ENCODE data around the gene SCP2. TPM values are rescaled to one million over a fixed set of nuclear protein-coding genes. Genes with fewer than 3 reads are reported as not detected.
A peak's percentile ranks its signal among the peaks of the same experiment; 100 is the strongest.
"Not testable (repeated sequence)": the region's sequence is repeated elsewhere in the genome, so short reads cannot be mapped to it uniquely, and the experiment has no call there.

The SCP2 gene
- total RNA-seq, 1 experiment from 2014 or later: 56.4 TPM

- TF ChIP-seq AR (CRISPR knock-in tag; IDR thresholded peaks at IDR 0.05): no peak
- no peak for TF ChIP-seq ZNF219 (CRISPR knock-in tag; IDR thresholded peaks at IDR 0.05; ENCODE audit: borderline replicate concordance)
- TF ChIP-seq ZSCAN18 (CRISPR knock-in tag; IDR thresholded peaks at IDR 0.05): no peak
- no peak for TF ChIP-seq PRRX2 (CRISPR knock-in tag; IDR thresholded peaks at IDR 0.05)
- TF ChIP-seq E2F1 (CRISPR knock-in tag; IDR thresholded peaks at IDR 0.05): no peak
- TF ChIP-seq MAX (CRISPR knock-in tag; IDR thresholded peaks at IDR 0.05): no peak
- no peak for TF ChIP-seq ZNF671 (CRISPR knock-in tag; IDR thresholded peaks at IDR 0.05)
- TF ChIP-seq SMAD4 (CRISPR knock-in tag; IDR thresholded peaks at IDR 0.05): no peak
- TF ChIP-seq NR3C1 (CRISPR knock-in tag; conservative IDR thresholded peaks at IDR 0.05; ENCODE audit: low read depth): no peak
Observed at GRCh38 chr1:52967666-52968065, 40.6 kb downstream of the SCP2 start (continued).

- H3K27ac Mint-ChIP-seq; POLR2A ChIA-PET; H3K36me3 Mint-ChIP-seq; H3K27me3 Mint-ChIP-seq (ENCODE audit: low read depth); ATAC-seq; H3K4me3 Mint-ChIP-seq; DNase-seq (ENCODE audit: low spot score); H3K9me3 Mint-ChIP-seq; H3K4me1 Mint-ChIP-seq: not testable (repeated sequence)
- CTCF ChIA-PET: interaction anchor here (0.6 kb wide), 1 partner anchor 342 kb away, joined by 4 read pairs; no protein-coding TSS in a partner anchor
Observed at GRCh38 chr1:52969234-52969633, 42.2 kb downstream of the SCP2 start.

GRCh38 chr1:52970149-52970548 is 43.1 kb downstream of the SCP2 start:
- CTCF ChIA-PET: no interaction called here
- Mint-ChIP-seq H3K27ac (peak overlapping the region; percentile 5; the same call in 1 of the 2 replicates), H3K9me3 (no peaks in the 10 kb centered on the region), H3K27me3 (ENCODE audit: low read depth) (no peaks in the 10 kb centered on the region), H3K4me1 (0 out of 2 replicates have a peak, but pooled peaks cover 4% of the 10 kb centered on the region), H3K4me3 (no peak overlapping the region), H3K36me3 (no peaks in the 10 kb centered on the region)
- DNase-seq (ENCODE audit: low spot score): peak; percentile 38
- POLR2A ChIA-PET: no interaction called here
- TF ChIP-seq ZNF121 (CRISPR knock-in tag; IDR thresholded peaks at IDR 0.05) (peak; percentile 57; the same call in 1 of the 2 replicates), FOXP4 (CRISPR knock-in tag; IDR thresholded peaks at IDR 0.05) (no peak)
- peak; percentile 99 for ATAC-seq

GRCh38 chr1:52973841-52974240 is 46.8 kb downstream of the SCP2 start:
- DNase-seq (ENCODE audit: low spot score): no peak
- CTCF ChIA-PET: no interaction called here
- Mint-ChIP-seq H3K4me3 (no peak overlapping the region), H3K36me3 (no peaks in the 10 kb centered on the region), H3K9me3 (no peaks in the 10 kb centered on the region), H3K4me1 (peaks cover 34% of the 10 kb centered on the region), H3K27me3 (ENCODE audit: low read depth) (no peaks in the 10 kb centered on the region), H3K27ac (no peak overlapping the region)
- POLR2A ChIA-PET: no interaction called here
- ATAC-seq: no peak
- TF ChIP-seq NFE2L1 (CRISPR knock-in tag; IDR thresholded peaks at IDR 0.05) (no peak), ZNF317 (CRISPR knock-in tag; IDR thresholded peaks at IDR 0.05; ENCODE audit: borderline replicate concordance, low read depth) (no peak), ZNF121 (CRISPR knock-in tag; IDR thresholded peaks at IDR 0.05) (no peak), ATF1 (CRISPR knock-in tag; IDR thresholded peaks at IDR 0.05) (no peak), ZNF423 (CRISPR knock-in tag; IDR thresholded peaks at IDR 0.05) (no peak), FOXJ3 (CRISPR knock-in tag; IDR thresholded peaks at IDR 0.05; ENCODE audit: borderline replicate concordance) (no peak), USF2 (CRISPR knock-in tag; IDR thresholded peaks at IDR 0.05) (no peak), ESRRA (CRISPR knock-in tag; IDR thresholded peaks at IDR 0.05; ENCODE audit: borderline replicate concordance) (no peak), MYBL2 (CRISPR knock-in tag; IDR thresholded peaks at IDR 0.05) (no peak)
